AG09309 (cell line): ENCODE results near the gene FBXO38.

Experiments used
- DNase-seq: peaks from one replicate; pipeline ENCODE4 v3.0.0-alpha.2; 2010; ENCODE audit warnings: low read depth
- H3K4me3 ChIP-seq: 2 replicates; pipeline ENCODE4 v1.5.1; 2011; ENCODE audit warnings: mild to moderate bottlenecking, low read depth, low read length, moderate library complexity; ENCODE audit not compliant: control insufficient read depth
- CTCF ChIP-seq: IDR thresholded peaks from 2 replicates; pipeline ENCODE4 v1.5.1; 2011; ENCODE audit warnings: mild to moderate bottlenecking, low read depth, low read length, inconsistent platforms; ENCODE audit not compliant: insufficient read depth, control insufficient read depth; ENCODE audit errors: missing control alignments

The FBXO38 gene

GRCh38 chr5:148418511-148418910 is 34.8 kb downstream of the FBXO38 start:
- no peak for DNase-seq

GRCh38 chr5:148421661-148422060 is 37.9 kb downstream of the FBXO38 start:
- H3K4me3 ChIP-seq = no peak overlapping the region
- TF ChIP-seq CTCF = no peak
- DNase-seq = no peak

More at GRCh38 chr5:148418511-148418910, 34.8 kb downstream of the FBXO38 start:
- H3K4me3 ChIP-seq = no peak overlapping the region
- no peak for TF ChIP-seq CTCF

GRCh38 chr5:148425808-148426207 is 42.0 kb downstream of the FBXO38 start:
- no peak overlapping the region for H3K4me3 ChIP-seq
- no peak for DNase-seq

GRCh38 chr5:148426514-148426913 is 42.8 kb downstream of the FBXO38 start:
- no peak overlapping the region for H3K4me3 ChIP-seq
- no peak for DNase-seq
- TF ChIP-seq CTCF = no peak

More at GRCh38 chr5:148425808-148426207, 42.0 kb downstream of the FBXO38 start:
- no peak for TF ChIP-seq CTCF

GRCh38 chr5:148427370-148428042 is 43.7 kb downstream of the FBXO38 start:
- DNase-seq = no peak
- no peak overlapping the region for H3K4me3 ChIP-seq
- no peak for TF ChIP-seq CTCF

GRCh38 chr5:148428848-148429247 is 45.1 kb downstream of the FBXO38 start:
- H3K4me3 ChIP-seq = no peak overlapping the region
- no peak for TF ChIP-seq CTCF
- DNase-seq = no peak
